Thyroid gland (tissue), 4 donors: Measurements from ENCODE around the gene GIT2.
"Not testable (repeated sequence)": the region's sequence is repeated elsewhere in the genome, so short reads cannot be mapped to it uniquely, and the experiment has no call there.

ENCODE experiments used
- CTCF ChIP-seq, 6 experiments: fragments of 200-600 bp in 3 of 6; fragments of 450-650 bp in 3 of 6; sonication (generic) in 3 of 6; IDR thresholded peaks; one replicate each; pipeline ENCODE4 v1.5.1; 2016 to 2019; ENCODE audit warnings: antibody characterized with exemption in 6 of 6, mild to moderate bottlenecking in 2 of 6, inconsistent platforms in 1 of 6, moderate library complexity in 1 of 6
- POLR2A ChIP-seq, 2 donors: fragments of 450-650 bp; IDR thresholded peaks; one replicate each; pipeline ENCODE4 v1.6.1; 2017; ENCODE audit warnings: antibody characterized with exemption in 2 of 2, mild to moderate bottlenecking in 2 of 2, moderate library complexity in 1 of 2

GRCh38 chr12:109986236-109986635 lies 9.9 kb downstream of the GIT2 start:
- TF ChIP-seq POLR2A, CTCF (IDR thresholded peaks at IDR 0.05): not testable (repeated sequence)
